HG02885 (cell line): Measurements from ENCODE around the gene HOXC13.

Source experiments
- ATAC-seq: cut with Tn5 transposase; IDR thresholded peaks from one replicate; pipeline ENCODE4 v1.9.1; 2021; ENCODE audit warnings: mild to moderate bottlenecking; ENCODE audit not compliant: unreplicated experiment, poor library complexity

The HOXC13 gene

GRCh38 chr12:53980104-53980801 lies 41.6 kb downstream of the HOXC13 start:
- ATAC-seq: no peak

- ATAC-seq: no peak
Observed at GRCh38 chr12:53980802-53981496, 42.3 kb downstream of the HOXC13 start.

- no peak for ATAC-seq
Observed at GRCh38 chr12:53981634-53982565, 43.3 kb downstream of the HOXC13 start.

- no peak for ATAC-seq
Observed at GRCh38 chr12:53982648-53983567, 44.3 kb downstream of the HOXC13 start.

GRCh38 chr12:53983568-53983949 lies 44.9 kb downstream of the HOXC13 start:
- ATAC-seq: no peak

- no peak for ATAC-seq
Observed at GRCh38 chr12:53983950-53984572, 45.4 kb downstream of the HOXC13 start.

- peak; percentile 76 for ATAC-seq
Observed at GRCh38 chr12:53984901-53985691, 46.5 kb downstream of the HOXC13 start, which contains the start of gene HOXC10. Gene HOXC10 (plus strand): TSS chr12:53985146. CDS start chr12:53985260, 114 bp downstream.

- ATAC-seq: no peak
Observed at GRCh38 chr12:53985692-53985993, 47.0 kb downstream of the HOXC13 start.

GRCh38 chr12:53985994-53986685 lies 47.5 kb downstream of the HOXC13 start:
- no peak for ATAC-seq

- ATAC-seq: no peak
Observed at GRCh38 chr12:53986686-53987483, 48.3 kb downstream of the HOXC13 start.

- no peak for ATAC-seq
Observed at GRCh38 chr12:53987787-53988230, 49.2 kb downstream of the HOXC13 start.

- ATAC-seq: no peak
Observed at GRCh38 chr12:53988541-53989226, 50.1 kb downstream of the HOXC13 start.

- ATAC-seq: no peak
Observed at GRCh38 chr12:53989227-53990113, 50.8 kb downstream of the HOXC13 start.

- no peak for ATAC-seq
Observed at GRCh38 chr12:53990311-53991076, 51.9 kb downstream of the HOXC13 start.

- ATAC-seq: no peak
Observed at GRCh38 chr12:53991077-53991460, 52.4 kb downstream of the HOXC13 start.
